Activated CD8-positive, alpha-beta memory T cell treated with anti-CD3 and anti-CD28 coated beads, Interleukin-2, amount 50 U/mL, for 1 hour (primary cell): ENCODE data around the gene CEBPZ.
A peak's percentile ranks its signal among the peaks of the same experiment; 100 is the strongest.
"Not testable (repeated sequence)": the region's sequence is repeated elsewhere in the genome, so short reads cannot be mapped to it uniquely, and the experiment has no call there.

Experiments
- DNase-seq: peaks from one replicate; pipeline ENCODE4 v3.0.0-alpha.2; 2020; ENCODE audit errors: extremely low read depth

CEBPZ gene

GRCh38 chr2:37215250-37215649 is 16.1 kb downstream of the CEBPZ start:
- no peak for DNase-seq

- DNase-seq: no peak
Observed at GRCh38 chr2:37211939-37212338, 19.5 kb downstream of the CEBPZ start.

- no peak for DNase-seq
Observed at GRCh38 chr2:37211212-37211611, 20.2 kb downstream of the CEBPZ start.

- DNase-seq: not testable (repeated sequence)
Observed at GRCh38 chr2:37206760-37207159, 24.6 kb downstream of the CEBPZ start.

GRCh38 chr2:37205689-37206341 is 25.6 kb downstream of the CEBPZ start:
- DNase-seq: no peak

- not testable (repeated sequence) for DNase-seq
Observed at GRCh38 chr2:37205071-37205661, 26.2 kb downstream of the CEBPZ start.

GRCh38 chr2:37203708-37204107 is 27.7 kb downstream of the CEBPZ start:
- no peak for DNase-seq

GRCh38 chr2:37201766-37202165 is 29.6 kb downstream of the CEBPZ start:
- DNase-seq: peak; percentile 7

- no peak for DNase-seq
Observed at GRCh38 chr2:37201208-37201607, 30.2 kb downstream of the CEBPZ start.

- no peak for DNase-seq
Observed at GRCh38 chr2:37198681-37199065, 32.7 kb downstream of the CEBPZ start.

GRCh38 chr2:37196320-37197195 is 34.8 kb downstream of the CEBPZ start, which contains the start of gene CEBPZOS:
TSS of gene CEBPZOS (plus strand) at chr2:37196496. CDS start at chr2:37199705, 3,209 bp downstream.
- DNase-seq: peak; percentile 81

- DNase-seq: not testable (repeated sequence)
Observed at GRCh38 chr2:37195862-37196319, 35.5 kb downstream of the CEBPZ start.

- DNase-seq: no peak
Observed at GRCh38 chr2:37192551-37192950, 38.8 kb downstream of the CEBPZ start.

GRCh38 chr2:37191747-37192146 is 39.6 kb downstream of the CEBPZ start:
- no peak for DNase-seq

GRCh38 chr2:37191253-37191652 is 40.1 kb downstream of the CEBPZ start:
- DNase-seq: no peak

- DNase-seq: no peak
Observed at GRCh38 chr2:37190290-37190689, 41.1 kb downstream of the CEBPZ start.

GRCh38 chr2:37189452-37190153 is 41.8 kb downstream of the CEBPZ start:
- DNase-seq: no peak

- DNase-seq: no peak
Observed at GRCh38 chr2:37188570-37188969, 42.8 kb downstream of the CEBPZ start, which contains the start of gene SULT6B1. TSS of gene SULT6B1 (minus strand) at chr2:37188670. CDS start at chr2:37188640, 30 bp downstream.

- no peak for DNase-seq
Observed at GRCh38 chr2:37181726-37182684, 49.4 kb downstream of the CEBPZ start.

- DNase-seq: no peak
Observed at GRCh38 chr2:37180640-37181039, 50.8 kb downstream of the CEBPZ start.
